Activated T-helper 17 cell treated with anti-CD3 and anti-CD28 coated beads, Interleukin-2, amount 50 U/mL, for 72 hours (primary cell): ENCODE data around the gene SNX10. TPM values are rescaled to one million over a fixed set of nuclear protein-coding genes. Genes with fewer than 3 reads are reported as not detected.

Source experiments
- total RNA-seq, 2 donors: library from RNA; stranded (reverse); gene quantifications; one replicate each; pipeline ENCODE4 v1.2.3, GENCODE V29; 2022

Gene SNX10
- total RNA-seq, 2 donors from 2014 or later = 23.5 to 30.8 TPM

Other genes with a start within 250 kb of the SNX10 start
- 10 to 100 TPM; 24.1 to 27.6 TPM for gene NFE2L3, start 139.7 kb upstream of the SNX10 start, total RNA-seq
- 100 to 1,000 TPM; 491 to 882 TPM for gene HNRNPA2B1, start 91.1 kb upstream of the SNX10 start, total RNA-seq
- 100 to 1,000 TPM; 179 to 242 TPM for gene CBX3, start 90.1 kb upstream of the SNX10 start, total RNA-seq